HL-60 (cell line): ENCODE results near the gene DXO.

Source experiments
- DNase-seq, 2 experiments: peaks; one replicate each; pipeline ENCODE4 v3.0.0-alpha.2; 2010 to 2020; ENCODE audit warnings: low read depth in 1 of 2, low spot score in 1 of 2
- H3K27ac ChIP-seq: fragments of 250-450 bp; sonication (Bioruptor Pico); replicated peaks from 2 replicates; pipeline ENCODE4 v1.5.1; 2020; ENCODE audit warnings: mild to moderate bottlenecking, moderate library complexity
- H3K27me3 ChIP-seq: fragments of 250-450 bp; sonication (Bioruptor Pico); 2 replicates; pipeline ENCODE4 v1.5.1; 2021; ENCODE audit warnings: mild to moderate bottlenecking, moderate library complexity; ENCODE audit not compliant: insufficient read depth, poor library complexity, severe bottlenecking
- H3K4me3 ChIP-seq: replicated peaks from 2 replicates; pipeline ENCODE4 v1.5.1; 2011; ENCODE audit warnings: mild to moderate bottlenecking, control low read depth, low read length; ENCODE audit not compliant: insufficient read depth
- CTCF ChIP-seq: IDR thresholded peaks from one replicate; pipeline ENCODE4 v1.5.1; 2011; ENCODE audit warnings: low read length, control low read depth, inconsistent platforms; ENCODE audit not compliant: insufficient read depth
- GABPA ChIP-seq: IDR thresholded peaks from 2 replicates; pipeline ENCODE4 v1.6.1; 2012; ENCODE audit warnings: low read depth
- POLR2AphosphoS5 ChIP-seq: IDR thresholded peaks from 2 replicates; pipeline ENCODE4 v1.6.1; 2012; ENCODE audit warnings: low read depth
- REST ChIP-seq: IDR thresholded peaks from 2 replicates; pipeline ENCODE4 v1.6.1; 2012; ENCODE audit warnings: low read depth; ENCODE audit not compliant: insufficient replicate concordance
- SPI1 ChIP-seq: IDR thresholded peaks from 2 replicates; pipeline ENCODE4 v1.6.1; 2012; ENCODE audit warnings: low read depth, mild to moderate bottlenecking, borderline replicate concordance

DXO gene

GRCh38 chr6:31956796-31957195, 15.1 kb downstream of the DXO start:
- no peak for DNase-seq
- TF ChIP-seq CTCF (no peak), REST (no peak), SPI1 (no peak), GABPA (no peak), POLR2AphosphoS5 (no peak)
- H3K4me3 ChIP-seq: no peak overlapping the region
- no peak overlapping the region for H3K27ac ChIP-seq
- no peaks in the 10 kb centered on the region for H3K27me3 ChIP-seq

- no peak for TF ChIP-seq SPI1
- TF ChIP-seq POLR2AphosphoS5: no peak
- no peak for TF ChIP-seq REST
- TF ChIP-seq GABPA: no peak
- no peak for DNase-seq
- no peak overlapping the region for H3K27ac ChIP-seq
- no peak overlapping the region for H3K4me3 ChIP-seq
- H3K27me3 ChIP-seq: no peaks in the 10 kb centered on the region
Measured at GRCh38 chr6:31954511-31954910, 17.4 kb downstream of the DXO start.

- DNase-seq: no peak
- TF ChIP-seq SPI1 (no peak; the same call in 1 of the 2 replicates), REST (no peak), CTCF (no peak), GABPA (no peak), POLR2AphosphoS5 (no peak)
- Histone ChIP-seq H3K4me3 (no peak overlapping the region), H3K27ac (no peak overlapping the region), H3K27me3 (no peaks in the 10 kb centered on the region)
Measured at GRCh38 chr6:31952890-31953289, 19.0 kb downstream of the DXO start.
